ENCODE data around the gene TPPP.
"Not testable (repeated sequence)": the region's sequence is repeated elsewhere in the genome, so short reads cannot be mapped to it uniquely, and the experiment has no call there.

Gene TPPP

GRCh38 chr5:693271-694041, at the start of gene TPPP:
TPPP (minus strand) TSS chr5:693352; CDS start chr5:678060, 15,292 bp downstream.
- not testable (repeated sequence) for DNase-seq

- DNase-seq = not testable (repeated sequence)
Measured at GRCh38 chr5:742276-742675, 49.1 kb upstream of the TPPP start.

DNA sequence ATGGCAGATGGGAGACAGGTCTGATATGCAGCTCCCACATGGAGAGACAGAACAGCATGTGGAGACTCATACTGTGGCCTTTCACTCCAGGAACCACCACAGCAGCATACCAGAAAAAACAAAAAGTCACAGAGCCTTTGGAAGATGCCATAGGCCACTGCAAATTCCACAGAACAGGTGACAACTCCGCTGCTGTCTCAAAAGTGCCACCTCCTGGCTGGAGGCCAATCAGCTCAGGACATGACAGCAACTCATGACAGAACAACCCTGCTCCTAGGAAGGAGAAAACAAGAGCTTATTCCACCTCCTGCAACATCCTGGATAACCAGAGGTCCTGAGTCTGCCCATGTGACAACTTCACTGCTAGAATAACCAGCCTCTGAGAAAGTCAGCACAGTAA, 41.0 kb upstream of the TPPP start:
- not testable (repeated sequence) for DNase-seq

GRCh38 chr5:732754-733454, 39.8 kb upstream of the TPPP start:
- DNase-seq = not testable (repeated sequence)

- not testable (repeated sequence) for DNase-seq
Measured at GRCh38 chr5:729225-729624, 36.1 kb upstream of the TPPP start.

DNA sequence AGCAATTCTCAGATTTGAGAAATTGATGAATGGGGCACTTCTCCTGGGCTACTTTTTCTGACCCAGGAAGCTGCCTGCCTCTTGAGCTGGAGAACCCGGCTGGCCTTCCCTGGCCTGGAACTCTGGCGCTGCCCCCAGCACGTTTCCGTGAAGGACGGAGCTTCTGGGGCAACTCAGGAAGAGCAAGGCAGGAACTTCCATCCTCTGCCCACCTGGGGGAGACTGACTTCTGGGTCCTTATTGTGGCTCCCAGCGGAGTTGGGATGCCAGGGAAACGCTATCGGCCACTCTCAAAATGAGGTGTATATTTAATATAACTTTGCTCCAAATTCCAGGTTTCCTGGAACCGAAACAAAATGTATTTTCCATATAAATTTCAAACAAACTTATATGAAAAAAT, 33.9 kb upstream of the TPPP start:
- DNase-seq = not testable (repeated sequence)

GRCh38 chr5:723865-724264, 30.7 kb upstream of the TPPP start:
- DNase-seq = not testable (repeated sequence)

- not testable (repeated sequence) for DNase-seq
Measured at GRCh38 chr5:723309-723708, 30.2 kb upstream of the TPPP start.

GRCh38 chr5:719379-719778, 26.2 kb upstream of the TPPP start:
- not testable (repeated sequence) for DNase-seq

DNA sequence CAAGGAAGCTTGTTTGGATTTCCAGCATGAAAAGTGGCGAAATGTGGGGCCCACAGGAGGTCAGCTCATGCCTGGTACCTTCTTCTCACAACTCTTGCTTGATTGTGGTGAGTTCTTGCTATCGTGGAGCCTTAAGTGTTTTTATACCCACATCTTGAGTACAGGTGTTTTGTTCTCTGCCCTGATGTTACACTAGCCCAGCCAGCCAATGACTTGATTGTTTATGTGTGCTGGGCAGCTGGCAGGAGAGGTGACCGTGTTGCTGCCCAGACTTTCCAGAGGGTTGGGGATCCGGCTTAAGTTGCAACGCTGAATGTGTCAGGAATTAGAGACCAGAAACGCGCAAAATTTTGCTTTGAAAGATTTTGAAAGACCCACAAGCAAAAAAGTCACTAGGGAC, 24.0 kb upstream of the TPPP start:
- no peak for DNase-seq

GRCh38 chr5:716740-717139, 23.6 kb upstream of the TPPP start:
- not testable (repeated sequence) for DNase-seq

- DNase-seq = not testable (repeated sequence)
Measured at GRCh38 chr5:715636-716035, 22.5 kb upstream of the TPPP start.

- DNase-seq = not testable (repeated sequence)
Measured at GRCh38 chr5:714215-715118, 21.3 kb upstream of the TPPP start.

DNA sequence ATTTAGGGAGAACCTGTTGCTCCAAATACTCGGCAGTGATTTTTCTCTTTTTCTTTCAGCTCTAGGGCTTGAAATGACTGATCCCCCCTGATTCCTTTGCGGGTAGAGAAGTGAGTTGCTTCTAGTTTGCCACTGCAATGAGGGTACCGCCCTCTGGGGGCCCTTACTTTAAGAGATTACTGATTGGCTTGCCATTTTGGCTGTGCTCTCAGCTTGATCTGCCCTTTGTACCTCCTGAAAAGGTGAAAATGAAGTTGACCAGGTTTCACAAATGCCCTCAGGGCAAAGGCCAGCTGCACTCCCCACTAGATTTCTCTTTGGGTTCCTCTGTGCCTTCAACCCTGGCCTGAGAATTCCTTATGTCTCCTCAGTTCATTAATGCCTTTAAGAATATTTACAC, 20.5 kb upstream of the TPPP start:
- DNase-seq = not testable (repeated sequence)

- not testable (repeated sequence) for DNase-seq
Measured at GRCh38 chr5:708848-709517, 15.8 kb upstream of the TPPP start.

DNA sequence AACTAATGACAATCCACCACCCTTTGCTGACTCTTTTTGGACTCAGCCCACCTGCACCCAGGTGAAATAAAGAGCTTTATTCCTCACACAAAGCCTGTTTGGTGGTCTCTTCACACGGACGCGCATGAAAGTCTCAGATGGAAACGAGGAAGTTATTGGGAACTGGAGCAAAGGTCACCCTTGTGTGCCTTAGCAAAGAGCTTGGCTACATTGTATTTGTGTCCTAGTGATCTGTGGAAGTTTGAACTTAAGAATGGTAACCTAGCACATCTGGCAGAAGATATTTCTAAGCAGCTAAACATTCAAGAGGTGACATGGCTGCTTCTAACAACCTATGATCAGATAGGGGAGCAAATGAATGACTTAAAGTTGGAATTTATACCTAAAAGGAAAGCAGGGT, 15.2 kb upstream of the TPPP start:
- DNase-seq = not testable (repeated sequence)

- DNase-seq = not testable (repeated sequence)
Measured at GRCh38 chr5:706127-706526, 13.0 kb upstream of the TPPP start.

GRCh38 chr5:696753-697702, 3.9 kb upstream of the TPPP start:
- not testable (repeated sequence) for DNase-seq

- not testable (repeated sequence) for DNase-seq
Measured at GRCh38 chr5:696191-696590, 3.0 kb upstream of the TPPP start.

DNA sequence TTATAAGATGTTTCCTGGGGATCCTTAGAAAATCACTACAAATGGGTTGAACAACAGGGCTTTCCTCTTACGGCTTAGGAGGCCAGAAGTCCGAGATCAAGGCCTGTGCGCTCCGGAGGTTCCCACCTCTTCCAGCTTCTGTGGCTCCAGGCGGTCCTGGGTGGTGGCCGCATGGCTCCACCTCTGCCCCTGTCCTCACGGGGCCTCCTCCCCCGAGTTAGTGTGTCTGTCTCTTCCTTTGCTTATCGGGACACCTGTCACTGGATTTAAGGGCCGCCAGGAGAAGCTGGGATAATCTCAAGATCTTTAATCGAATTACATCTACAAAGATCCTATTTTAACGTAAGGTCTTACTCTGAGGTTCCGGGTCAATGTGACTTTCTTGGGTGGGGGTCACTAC, 2.3 kb upstream of the TPPP start:
- not testable (repeated sequence) for DNase-seq

- DNase-seq = not testable (repeated sequence)
Measured at GRCh38 chr5:694042-694431, 885 bp upstream of the TPPP start.

Measured in GDM1 (cell line).